Activated naive CD4-positive, alpha-beta T cell treated with anti-CD3 and anti-CD28 coated beads for 36 hours (primary cell): Measurements from ENCODE around the gene SULT1A3. TPM values are rescaled to one million over a fixed set of nuclear protein-coding genes. Genes with fewer than 3 reads are reported as not detected.
A peak's percentile ranks its signal among the peaks of the same experiment; 100 is the strongest.
"Not testable (repeated sequence)": the region's sequence is repeated elsewhere in the genome, so short reads cannot be mapped to it uniquely, and the experiment has no call there.

Experiments used
- CTCF ChIA-PET: fragments of 350-600 bp; sonication (Branson Sonifier 250); formaldehyde crosslinking; loops from one replicate; lab custom pipeline; 2021; ENCODE audit warnings: antibody characterized with exemption; lab: Charles Lee
- DNase-seq: peaks from one replicate; pipeline ENCODE4 v3.0.0-alpha.2; 2020
- H3K27ac Mint-ChIP-seq: one replicate; pipeline ENCODE4 v1.8.0; 2021; ENCODE audit warnings: mild to moderate bottlenecking, mixed read lengths
- H3K27me3 Mint-ChIP-seq: one replicate; pipeline ENCODE4 v1.8.0; 2021; ENCODE audit warnings: low read depth, mixed read lengths
- H3K36me3 Mint-ChIP-seq: one replicate; pipeline ENCODE4 v1.8.0; 2021; ENCODE audit warnings: low read depth, mixed read lengths
- H3K4me1 Mint-ChIP-seq: one replicate; pipeline ENCODE4 v1.8.0; 2021; ENCODE audit warnings: low read depth, mixed read lengths
- H3K4me3 Mint-ChIP-seq: one replicate; pipeline ENCODE4 v1.8.0; 2021; ENCODE audit warnings: mild to moderate bottlenecking, moderate library complexity, mixed read lengths
- H3K9me3 Mint-ChIP-seq: one replicate; pipeline ENCODE4 v1.8.0; 2021; ENCODE audit warnings: mixed read lengths
- intact Hi-C: fragments of 100-400 bp; cut with micrococcal nuclease; formaldehyde crosslinking; loops from one replicate; pipeline ENCODE4 v1.15.1; 2023
- total RNA-seq, 2 experiments: library from RNA; stranded (reverse); gene quantifications; one replicate each; pipeline ENCODE4 v1.2.3, GENCODE V29; 2021

Gene SULT1A3
- 1 to 10 TPM; 8.7 to 9.2 TPM for total RNA-seq

DNA sequence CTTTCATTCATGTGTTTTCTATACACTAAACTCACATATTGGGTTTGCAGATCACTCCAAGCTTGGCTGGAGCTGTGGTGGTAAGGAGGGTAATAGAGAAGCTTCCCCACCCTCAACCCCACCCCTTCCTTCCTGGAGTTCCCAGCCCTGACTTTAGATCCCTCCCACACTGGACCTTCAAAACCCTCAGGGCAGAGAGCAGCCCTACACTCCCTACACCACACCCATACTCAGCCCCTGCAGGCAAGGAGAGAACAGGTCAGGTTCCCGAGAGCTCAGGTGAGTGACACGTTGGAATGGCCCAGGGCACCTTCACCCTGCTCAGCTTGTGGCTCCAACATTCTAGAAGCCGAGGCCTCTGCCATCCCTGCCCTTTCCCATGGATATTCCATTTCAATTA, at the start of gene SULT1A3:
Gene SULT1A3 (plus strand): TSS at position 207 of the 400 bp plus-strand sequence. CDS start 1,474 bp downstream, outside the sequence.
- H3K27me3 Mint-ChIP-seq, CTCF ChIA-PET, H3K36me3 Mint-ChIP-seq, DNase-seq, H3K9me3 Mint-ChIP-seq, H3K4me1 Mint-ChIP-seq, H3K4me3 Mint-ChIP-seq, intact Hi-C loops, H3K27ac Mint-ChIP-seq: not testable (repeated sequence)

DNA sequence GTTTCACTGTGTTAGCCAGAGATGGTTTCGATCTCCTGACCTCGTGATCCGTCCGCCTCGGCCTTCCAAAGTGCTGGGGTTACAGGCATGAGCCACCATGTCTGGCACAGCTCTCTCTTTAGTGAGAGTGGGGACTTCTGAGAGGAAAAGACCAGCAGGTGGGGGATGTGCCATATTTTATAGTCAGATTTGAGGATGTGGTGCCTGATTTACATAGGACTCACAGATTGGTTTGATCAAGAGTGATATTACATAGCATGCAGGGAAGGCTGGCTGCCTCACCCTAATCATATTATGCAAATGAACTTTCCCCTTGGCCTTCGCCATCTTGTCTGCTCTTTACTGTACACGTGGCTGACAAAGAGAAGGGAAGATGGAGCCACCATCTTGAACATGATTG, 48.0 kb upstream of the SULT1A3 start:
- Mint-ChIP-seq H3K36me3 (no peaks in the 10 kb centered on the region), H3K27ac (no peak overlapping the region), H3K4me1 (no peaks in the 10 kb centered on the region), H3K4me3 (no peak overlapping the region), H3K27me3 (no peaks in the 10 kb centered on the region), H3K9me3 (peaks cover 8% of the 10 kb centered on the region)
- CTCF ChIA-PET = interaction anchor here (0.8 to 1.0 kb wide), 2 partner anchors 14 to 36 kb away, joined by 4 to 7 read pairs; no protein-coding TSS in a partner anchor
- intact Hi-C loops = no loop called here
- no peak for DNase-seq

GRCh38 chr16:30152517-30152916, 46.5 kb upstream of the SULT1A3 start:
- CTCF ChIA-PET = no interaction called here
- H3K27ac Mint-ChIP-seq = no peak overlapping the region
- no peak overlapping the region for H3K4me3 Mint-ChIP-seq
- intact Hi-C loops = no loop called here
- H3K9me3 Mint-ChIP-seq = peaks cover 8% of the 10 kb centered on the region
- H3K4me1 Mint-ChIP-seq = no peaks in the 10 kb centered on the region
- no peaks in the 10 kb centered on the region for H3K36me3 Mint-ChIP-seq
- DNase-seq = no peak
- no peaks in the 10 kb centered on the region for H3K27me3 Mint-ChIP-seq

- H3K9me3 Mint-ChIP-seq = no peaks in the 10 kb centered on the region
- no peak overlapping the region for H3K27ac Mint-ChIP-seq
- H3K4me3 Mint-ChIP-seq = no peak overlapping the region
- intact Hi-C loops = no loop called here
- no peaks in the 10 kb centered on the region for H3K4me1 Mint-ChIP-seq
- no peaks in the 10 kb centered on the region for H3K27me3 Mint-ChIP-seq
- no peak for DNase-seq
- H3K36me3 Mint-ChIP-seq = no peaks in the 10 kb centered on the region
- CTCF ChIA-PET = interaction anchor here (1.3 kb wide), 1 partner anchor 43 kb away, joined by 4 read pairs; no protein-coding TSS in a partner anchor
Measured at GRCh38 chr16:30155188-30155587, 43.9 kb upstream of the SULT1A3 start.

- H3K27me3 Mint-ChIP-seq = no peaks in the 10 kb centered on the region
- H3K36me3 Mint-ChIP-seq = no peaks in the 10 kb centered on the region
- H3K4me3 Mint-ChIP-seq = no peak overlapping the region
- DNase-seq = no peak
- CTCF ChIA-PET = no interaction called here
- intact Hi-C loops = no loop called here
- no peak overlapping the region for H3K27ac Mint-ChIP-seq
- peaks cover 2% of the 10 kb centered on the region for H3K4me1 Mint-ChIP-seq
- no peaks in the 10 kb centered on the region for H3K9me3 Mint-ChIP-seq
Measured at GRCh38 chr16:30157214-30157613, 41.8 kb upstream of the SULT1A3 start.

DNA sequence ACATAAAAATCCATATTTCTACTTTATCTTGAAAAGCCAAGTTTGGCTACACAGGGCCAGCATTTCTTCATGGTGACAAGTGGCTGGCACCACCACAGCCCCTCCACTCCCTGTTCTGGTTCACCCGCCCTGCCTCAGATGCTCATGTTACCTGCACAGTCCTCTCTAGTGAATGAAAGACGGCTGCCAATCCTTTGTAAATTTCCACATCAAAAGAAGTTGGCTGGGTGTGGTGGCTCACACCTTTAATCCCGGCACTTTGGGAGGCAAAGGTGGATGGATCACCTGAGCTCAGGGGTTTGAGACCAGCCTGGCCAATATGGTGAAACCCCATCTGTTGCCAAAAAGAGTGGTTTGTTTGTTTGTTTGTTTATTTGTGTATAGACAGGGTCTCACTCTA, 35.5 kb upstream of the SULT1A3 start:
- peaks cover 25% of the 10 kb centered on the region for H3K4me1 Mint-ChIP-seq
- intact Hi-C loops = no loop called here
- DNase-seq = no peak
- CTCF ChIA-PET = no interaction called here
- H3K4me3 Mint-ChIP-seq = no peak overlapping the region
- H3K36me3 Mint-ChIP-seq = no peaks in the 10 kb centered on the region
- no peak overlapping the region for H3K27ac Mint-ChIP-seq
- no peaks in the 10 kb centered on the region for H3K9me3 Mint-ChIP-seq
- H3K27me3 Mint-ChIP-seq = no peaks in the 10 kb centered on the region

GRCh38 chr16:30166202-30166902, 32.7 kb upstream of the SULT1A3 start:
- Mint-ChIP-seq H3K27me3 (no peaks in the 10 kb centered on the region), H3K36me3 (no peaks in the 10 kb centered on the region), H3K27ac (peak overlapping the region; percentile 13), H3K4me3 (no peak overlapping the region), H3K4me1 (peaks cover 25% of the 10 kb centered on the region), H3K9me3 (no peaks in the 10 kb centered on the region)
- CTCF ChIA-PET = no interaction called here
- DNase-seq = no peak
- intact Hi-C loops = no loop called here

DNA sequence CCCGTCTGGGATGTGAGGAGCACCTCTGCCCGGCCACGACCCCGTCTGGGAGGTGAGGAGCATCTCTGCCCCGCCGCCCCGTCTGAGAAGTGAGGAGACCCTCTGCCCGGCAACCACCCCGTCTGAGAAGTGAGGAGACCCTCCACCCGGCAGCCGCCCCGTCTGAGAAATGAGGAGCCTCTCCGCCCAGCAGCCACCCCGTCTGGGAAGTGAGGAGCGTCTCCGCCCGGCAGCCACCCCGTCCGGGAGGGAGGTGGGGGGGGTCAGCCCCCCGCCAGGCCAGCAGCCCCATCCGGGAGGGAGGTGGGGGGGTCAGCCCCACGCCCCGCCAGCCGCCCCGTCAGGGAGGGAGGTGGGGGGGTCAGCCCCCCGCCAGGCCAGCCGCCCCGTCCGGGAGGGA, 30.3 kb upstream of the SULT1A3 start:
- intact Hi-C loops, H3K27me3 Mint-ChIP-seq: not testable (repeated sequence)
- H3K4me1 Mint-ChIP-seq = peaks cover 19% of the 10 kb centered on the region

DNA sequence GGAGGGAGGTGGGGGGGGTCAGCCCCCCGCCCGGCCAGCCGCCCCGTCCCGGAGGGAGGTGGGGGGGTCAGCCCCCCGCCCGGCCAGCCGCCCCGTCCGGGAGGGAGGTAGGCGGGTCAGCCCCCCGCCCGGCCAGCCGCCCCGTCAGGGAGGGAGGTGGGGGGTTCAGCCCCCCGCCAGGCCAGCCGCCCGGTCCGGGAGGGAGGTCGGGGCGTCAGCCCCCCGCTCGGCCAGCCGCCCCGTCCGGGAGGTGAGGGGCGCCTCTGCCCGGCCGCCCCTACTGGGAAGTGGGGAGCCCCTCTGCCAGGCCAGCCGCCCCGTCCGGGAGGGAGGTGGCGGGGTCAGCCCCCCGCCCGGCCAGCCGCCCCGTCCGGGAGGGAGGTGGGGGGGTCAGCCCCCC, 29.6 kb upstream of the SULT1A3 start:
- H3K4me3 Mint-ChIP-seq, H3K36me3 Mint-ChIP-seq, DNase-seq, CTCF ChIA-PET, intact Hi-C loops, H3K27me3 Mint-ChIP-seq, H3K27ac Mint-ChIP-seq, H3K9me3 Mint-ChIP-seq: not testable (repeated sequence)
- peaks cover 19% of the 10 kb centered on the region for H3K4me1 Mint-ChIP-seq

More for the DNA sequence above, 30.3 kb upstream of the SULT1A3 start:
- H3K36me3 Mint-ChIP-seq, DNase-seq, H3K27ac Mint-ChIP-seq, CTCF ChIA-PET, H3K4me3 Mint-ChIP-seq, H3K9me3 Mint-ChIP-seq: not testable (repeated sequence)

GRCh38 chr16:30170145-30170544, 28.9 kb upstream of the SULT1A3 start:
- DNase-seq, H3K9me3 Mint-ChIP-seq, intact Hi-C loops, H3K27me3 Mint-ChIP-seq, H3K36me3 Mint-ChIP-seq, CTCF ChIA-PET, H3K4me3 Mint-ChIP-seq, H3K27ac Mint-ChIP-seq: not testable (repeated sequence)
- peaks cover 16% of the 10 kb centered on the region for H3K4me1 Mint-ChIP-seq

DNA sequence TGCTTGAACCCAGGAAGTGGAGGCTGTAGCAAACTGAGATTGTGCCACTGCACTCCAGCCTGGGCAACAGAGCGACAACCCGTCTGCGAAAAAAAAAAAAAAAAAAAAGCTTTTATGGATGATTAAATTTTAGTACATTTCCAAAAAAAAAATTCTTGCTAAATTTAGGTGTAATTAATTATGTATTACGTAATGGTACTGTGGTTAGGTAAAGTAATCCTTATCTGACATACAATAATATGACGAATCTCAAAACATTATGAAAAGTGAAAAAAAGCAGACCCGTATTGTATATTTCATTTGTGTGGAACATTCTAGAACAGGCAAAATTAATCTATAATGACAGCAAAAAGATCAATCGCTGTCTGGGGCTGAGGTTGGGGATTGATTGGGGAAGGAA, 26.0 kb upstream of the SULT1A3 start:
- H3K4me1 Mint-ChIP-seq = peaks cover 2% of the 10 kb centered on the region
- no peak overlapping the region for H3K27ac Mint-ChIP-seq
- intact Hi-C loops = no loop called here
- no peaks in the 10 kb centered on the region for H3K27me3 Mint-ChIP-seq
- no peaks in the 10 kb centered on the region for H3K36me3 Mint-ChIP-seq
- DNase-seq = no peak
- no peaks in the 10 kb centered on the region for H3K9me3 Mint-ChIP-seq
- no peak overlapping the region for H3K4me3 Mint-ChIP-seq
- CTCF ChIA-PET = no interaction called here

DNA sequence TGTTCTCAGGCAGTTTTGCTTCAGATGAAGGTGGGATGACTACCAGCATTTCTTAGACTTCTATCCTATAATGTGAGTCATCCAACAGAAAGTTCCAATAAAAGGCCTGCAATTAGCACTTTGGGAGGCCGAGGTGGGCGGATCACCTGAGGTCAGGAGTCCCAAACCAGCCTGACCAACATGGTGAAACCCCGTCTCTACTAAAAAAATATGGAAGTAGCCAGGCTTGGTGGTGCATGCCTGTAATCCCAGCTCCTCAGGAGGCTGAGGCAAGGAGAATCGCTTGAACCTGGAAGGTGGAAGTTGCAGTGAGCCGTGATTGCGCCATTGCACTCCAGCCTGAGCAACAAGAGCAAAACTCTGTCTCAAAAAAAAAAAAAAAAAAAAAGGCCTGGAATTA, 22.2 kb upstream of the SULT1A3 start:
- DNase-seq, H3K4me3 Mint-ChIP-seq, H3K27me3 Mint-ChIP-seq, H3K4me1 Mint-ChIP-seq, H3K36me3 Mint-ChIP-seq, H3K27ac Mint-ChIP-seq, H3K9me3 Mint-ChIP-seq, intact Hi-C loops: not testable (repeated sequence)
- CTCF ChIA-PET = interaction anchor here (0.6 to 1.9 kb wide), 3 partner anchors 50 to 98 kb away, joined by 3 to 4 read pairs (median 4); no protein-coding TSS in a partner anchor

DNA sequence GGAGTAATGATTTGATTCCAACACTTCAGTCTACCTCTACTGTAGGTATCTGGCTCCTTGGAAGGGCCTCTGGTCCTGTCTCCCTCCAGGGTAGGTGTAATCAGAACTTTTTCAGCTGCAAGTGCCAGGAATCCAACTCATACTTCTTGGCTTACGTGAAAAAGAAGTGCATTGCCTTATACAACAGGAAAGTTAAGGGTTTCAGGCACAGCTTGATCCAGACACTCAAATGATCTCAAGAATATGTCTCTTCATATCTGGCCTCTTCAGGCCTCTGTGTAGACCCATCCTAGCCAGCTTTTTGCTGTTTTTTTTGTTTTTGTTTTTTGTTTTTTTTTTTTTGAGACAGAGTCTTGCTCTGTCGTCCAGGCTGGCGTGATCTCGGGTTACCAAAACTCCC, 19.9 kb upstream of the SULT1A3 start:
- H3K9me3 Mint-ChIP-seq = no peaks in the 10 kb centered on the region
- intact Hi-C loops = no loop called here
- DNase-seq = no peak
- peaks cover 6% of the 10 kb centered on the region for H3K4me1 Mint-ChIP-seq
- H3K36me3 Mint-ChIP-seq = peaks cover 4% of the 10 kb centered on the region
- CTCF ChIA-PET = interaction anchor here (0.6 to 2.1 kb wide), 3 partner anchors 40 to 90 kb away, joined by 3 to 6 read pairs (median 3); partner anchors contain the start of gene GDPD3
- no peaks in the 10 kb centered on the region for H3K27me3 Mint-ChIP-seq
- H3K4me3 Mint-ChIP-seq = no peak overlapping the region
- H3K27ac Mint-ChIP-seq = no peak overlapping the region
